Kidney (tissue), 14 donors: ENCODE results near the gene ID3. TPM values are rescaled to one million over a fixed set of nuclear protein-coding genes. Genes with fewer than 3 reads are reported as not detected.

Experiments
- DNase-seq, 5 donors: peaks; one replicate each; pipeline ENCODE4 v3.0.0-alpha.2; 2013 to 2020
- FAIRE-seq: peaks from 2 replicates; lab custom pipeline; 2012; peaks lifted over from hg19 to GRCh38; lab: Jason Lieb, UNC
- H3K27ac ChIP-seq, 2 donors: one replicate each; pipeline ENCODE4 v1.7.0; 2013; ENCODE audit warnings: low read depth in 2 of 2, low read length in 2 of 2, inconsistent platforms in 1 of 2
- H3K27me3 ChIP-seq: one replicate; pipeline ENCODE4 v1.7.1; 2013; ENCODE audit warnings: low read length, inconsistent platforms; ENCODE audit not compliant: control insufficient read depth, insufficient read depth
- H3K36me3 ChIP-seq, 3 donors: one replicate each; pipeline versions ENCODE4 v1.7.0 to v1.7.1; 2013; ENCODE audit warnings: low read length in 3 of 3, control low read depth in 1 of 3, inconsistent platforms in 1 of 3; ENCODE audit not compliant: insufficient read depth in 3 of 3, control insufficient read depth in 2 of 3
- H3K4me1 ChIP-seq, 3 donors: one replicate each; pipeline versions ENCODE4 v1.7.0 to v1.7.1; 2013; ENCODE audit warnings: low read length in 3 of 3, inconsistent platforms in 1 of 3, low read depth in 1 of 3; ENCODE audit not compliant: control insufficient read depth in 2 of 3, insufficient read depth in 2 of 3
- H3K4me3 ChIP-seq, 3 donors: one replicate each; pipeline versions ENCODE4 v1.7.0 to v1.8.1; 2013; ENCODE audit warnings: low read length in 3 of 3, control low read depth in 1 of 3, inconsistent platforms in 1 of 3
- H3K9ac ChIP-seq, 3 donors: one replicate each; pipeline versions ENCODE4 v1.7.0 to v1.7.1; 2013; ENCODE audit warnings: low read length in 3 of 3, control low read depth in 1 of 3, inconsistent platforms in 1 of 3
- H3K9me3 ChIP-seq, 3 donors: one replicate each; pipeline versions ENCODE4 v1.7.0 to v1.7.1; 2013; ENCODE audit warnings: low read length in 3 of 3, control low read depth in 1 of 3, inconsistent platforms in 1 of 3; ENCODE audit not compliant: control insufficient read depth in 2 of 3, insufficient read depth in 1 of 3
- CTCF ChIP-seq: IDR thresholded peaks from 3 replicates; pipeline ENCODE4 v1.5.1; 2012; ENCODE audit warnings: mild to moderate bottlenecking, moderate library complexity, borderline replicate concordance; ENCODE audit not compliant: insufficient read depth; ENCODE audit errors: extremely low read depth
- intact Hi-C: fragments of 100-400 bp; cut with DNase I; formaldehyde crosslinking; loops from one replicate; pipeline ENCODE4 v1.11.1; 2022
- polyA plus RNA-seq: library from polyadenylated mRNA; stranded (reverse); fragments of 350-450 nt; fragmentation: Illumina TruSeq; extraction: RNeasy Lipid Tissue Mini Kit (QIAGEN cat#74804); gene quantifications from one replicate; pipeline ENCODE4 v1.2.3, GENCODE V29; 2014; ENCODE audit warnings: low read depth, low replicate concordance; ENCODE audit not compliant: insufficient read depth
- total RNA-seq: library from RNA; stranded (reverse); fragmentation: NEBNext Ultra II Directional; extraction: Animal tissue kit (Norgen Biotek cat#: 25700); gene quantifications from one replicate; pipeline ENCODE4 v1.2.1, GENCODE V29; 2021
- donor health status: control.
- donor health status: control.
- donor health status: control.
- donor health status: control.
- donor health status: control.
- donor health status: DM: yes; HTN: yes; CAD: no.
- donor health status: Normal renal cell carcinoma (clear cell type).

Gene ID3
- total and polyA plus RNA-seq, 2 donors from 2014 or later = 97.8 to 157 TPM

GRCh38 chr1:23601968-23602876 is 42.9 kb upstream of the ID3 start:
- intact Hi-C loops = no loop called here
- no peak for FAIRE-seq
- no peak for TF ChIP-seq CTCF

GRCh38 chr1:23601135-23601967 is 42.0 kb upstream of the ID3 start:
- no peaks in the 10 kb centered on the region for H3K9me3 ChIP-seq
- no peak for FAIRE-seq
- TF ChIP-seq CTCF = no peak
- DNase-seq = no peak
- H3K27me3 ChIP-seq = no peaks in the 10 kb centered on the region
- no peak overlapping the region for H3K9ac ChIP-seq
- peaks cover 0 to 2% (median 0%) of the 10 kb centered on the region in 3 donors for H3K4me1 ChIP-seq
- no peaks in the 10 kb centered on the region for H3K36me3 ChIP-seq
- intact Hi-C loops = no loop called here
- H3K27ac ChIP-seq = no peak overlapping the region
- no peak overlapping the region for H3K4me3 ChIP-seq

More at GRCh38 chr1:23601968-23602876, 42.9 kb upstream of the ID3 start:
- Histone ChIP-seq H3K27me3 (no peaks in the 10 kb centered on the region), H3K9me3 (no peaks in the 10 kb centered on the region), H3K9ac (no peak overlapping the region), H3K27ac (no peak overlapping the region), H3K36me3 (no peaks in the 10 kb centered on the region), H3K4me1 (no peaks in the 10 kb centered on the region), H3K4me3 (no peak overlapping the region)
- no peak for DNase-seq

- intact Hi-C loops = no loop called here
- no peak for FAIRE-seq
- Histone ChIP-seq H3K9ac (no peak overlapping the region), H3K27ac (no peak overlapping the region), H3K36me3 (no peaks in the 10 kb centered on the region), H3K27me3 (no peaks in the 10 kb centered on the region), H3K4me1 (peaks cover 0 to 2% (median 0%) of the 10 kb centered on the region in 3 donors), H3K9me3 (no peaks in the 10 kb centered on the region), H3K4me3 (no peak overlapping the region)
- no peak for TF ChIP-seq CTCF
- DNase-seq = no peak
Observed at GRCh38 chr1:23600283-23600682, 41.0 kb upstream of the ID3 start.
